ENCODE data around the gene CDC42. TPM values are rescaled to one million over a fixed set of nuclear protein-coding genes. Genes with fewer than 3 reads are reported as not detected.

The CDC42 gene
- total RNA-seq, 5 donors from 2014 or later (not counting 1 experiment from before 2014, with no cell fraction given), result 181 to 348 (median 192) TPM

DNA sequence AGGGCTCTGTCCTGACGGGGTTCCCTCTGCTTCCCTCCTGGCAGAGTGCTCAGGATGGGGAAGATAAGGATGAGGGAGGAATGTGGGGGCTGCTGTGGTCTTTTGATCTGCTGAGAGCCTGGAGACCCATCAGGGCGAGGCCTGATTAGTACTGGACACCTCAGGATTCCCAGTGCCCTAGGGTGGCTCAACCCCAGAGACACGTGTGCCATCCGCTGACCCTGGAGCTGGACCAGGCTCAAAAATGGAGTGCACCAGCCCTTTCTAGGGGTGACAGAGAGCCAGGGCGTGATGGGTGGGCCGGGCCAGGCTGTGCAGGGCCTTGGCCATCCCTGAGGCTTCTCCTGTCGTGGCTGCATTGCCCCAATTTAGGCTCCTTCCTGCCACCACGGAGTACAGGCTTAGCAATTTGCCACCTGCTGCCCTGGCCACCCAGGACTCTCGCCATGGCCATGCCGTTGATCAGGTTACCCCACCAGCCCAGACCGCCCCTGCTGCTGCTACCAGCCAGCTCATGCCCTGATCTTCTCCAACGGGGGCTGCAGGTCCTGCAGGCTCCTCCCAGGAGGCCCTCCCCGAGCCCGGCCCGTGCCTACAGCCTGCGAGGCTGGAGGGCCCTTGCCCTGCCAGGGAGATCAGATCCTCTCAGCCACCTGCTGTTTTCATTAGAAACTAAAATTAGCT, 80.9 kb downstream of the CDC42 start:
- peaks cover 0 to 2% of the 10 kb centered on the region in 2 donors for H3K36me3 ChIP-seq (ENCODE audit: control insufficient read depth in 2 of 2, extremely low read depth in 1 of 2, insufficient read depth in 1 of 2, low read length in 1 of 2)
- no peaks in the 10 kb centered on the region for H3K9me3 Mint-ChIP-seq
- ATAC-seq (replicated peaks in 1 of 4), result no peak

DNA sequence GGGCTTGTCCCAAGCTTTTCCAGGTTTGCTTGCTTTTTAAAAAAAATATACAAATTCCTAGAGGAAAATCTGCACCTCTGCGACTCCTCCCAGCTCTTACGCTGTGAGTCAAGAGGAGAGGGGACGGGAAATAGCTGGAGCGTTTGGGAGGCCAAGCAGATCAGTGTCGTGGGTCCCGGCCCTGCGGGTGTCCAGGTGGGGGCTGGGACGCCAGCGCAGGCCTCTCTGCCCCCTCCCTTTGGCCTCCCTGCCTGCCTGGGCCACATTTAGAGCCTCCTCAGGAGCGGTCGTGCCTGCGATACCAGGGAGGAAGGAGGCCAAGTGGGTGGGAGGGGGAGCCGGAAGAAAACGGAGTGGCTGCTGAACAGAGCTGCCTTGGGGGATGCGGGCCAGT, 81.4 kb downstream of the CDC42 start:
- Histone ChIP-seq H3K27ac (ENCODE audit: low read length) (no peak overlapping the region), H3K4me1 (ENCODE audit: control insufficient read depth in 1 of 2, extremely low read depth in 1 of 2, insufficient read depth in 2 of 2, low read length in 2 of 2) (peaks cover 0 to 4% of the 10 kb centered on the region in 2 experiments), H3K4me3 (ENCODE audit: control insufficient read depth in 1 of 2, extremely low read depth in 1 of 2, low read length in 1 of 2) (no peak overlapping the region), H3K27me3 (replicated peaks in 1 of 2; ENCODE audit: control insufficient read depth in 2 of 2, extremely low read depth in 1 of 2, insufficient read depth in 2 of 2, low read length in 1 of 2) (peaks cover 0 to 50% of the 10 kb centered on the region in 2 experiments), H3K36me3 (ENCODE audit: control insufficient read depth in 2 of 2, extremely low read depth in 1 of 2, insufficient read depth in 1 of 2, low read length in 1 of 2) (peaks cover 0 to 2% of the 10 kb centered on the region in 2 donors), H3K9me3 (no peaks in the 10 kb centered on the region)
- Mint-ChIP-seq H3K9me3 (no peaks in the 10 kb centered on the region), H3K4me1 (no peaks in the 10 kb centered on the region), H3K4me3 (no peak overlapping the region), H3K27me3 (peaks cover 0 to 2% of the 10 kb centered on the region in 2 donors), H3K36me3 (no peaks in the 10 kb centered on the region), H3K27ac (no peak overlapping the region)
- POLR2A ChIA-PET, result no interaction called here
- CTCF ChIA-PET, result no interaction called here
- ATAC-seq (replicated peaks in 1 of 4) (no peak), DNase-seq (no peak)
- 71% methylated on average over 4 of the region's 15 CpGs for WGBS (ENCODE audit: insufficient coverage)

More for the DNA sequence above, 80.9 kb downstream of the CDC42 start:
- POLR2A ChIA-PET, result no interaction called here
- no peak overlapping the region for H3K4me3 ChIP-seq (ENCODE audit: control insufficient read depth in 1 of 2, extremely low read depth in 1 of 2, low read length in 1 of 2)
- Mint-ChIP-seq H3K27ac (no peak overlapping the region), H3K27me3 (peaks cover 0 to 2% of the 10 kb centered on the region in 2 donors), H3K36me3 (no peaks in the 10 kb centered on the region), H3K4me1 (no peaks in the 10 kb centered on the region), H3K4me3 (no peak overlapping the region)
- no peak for DNase-seq
- H3K27ac ChIP-seq (ENCODE audit: low read length), result no peak overlapping the region
- no peaks in the 10 kb centered on the region for H3K9me3 ChIP-seq
- peaks cover 0 to 4% of the 10 kb centered on the region in 2 experiments for H3K4me1 ChIP-seq (ENCODE audit: control insufficient read depth in 1 of 2, extremely low read depth in 1 of 2, insufficient read depth in 2 of 2, low read length in 2 of 2)
- 78% methylated on average over 15 of the region's 16 CpGs for WGBS (ENCODE audit: insufficient coverage)
- peaks cover 0 to 46% of the 10 kb centered on the region in 2 experiments for H3K27me3 ChIP-seq (replicated peaks in 1 of 2; ENCODE audit: control insufficient read depth in 2 of 2, extremely low read depth in 1 of 2, insufficient read depth in 2 of 2, low read length in 1 of 2)
- CTCF ChIA-PET, result no interaction called here

DNA sequence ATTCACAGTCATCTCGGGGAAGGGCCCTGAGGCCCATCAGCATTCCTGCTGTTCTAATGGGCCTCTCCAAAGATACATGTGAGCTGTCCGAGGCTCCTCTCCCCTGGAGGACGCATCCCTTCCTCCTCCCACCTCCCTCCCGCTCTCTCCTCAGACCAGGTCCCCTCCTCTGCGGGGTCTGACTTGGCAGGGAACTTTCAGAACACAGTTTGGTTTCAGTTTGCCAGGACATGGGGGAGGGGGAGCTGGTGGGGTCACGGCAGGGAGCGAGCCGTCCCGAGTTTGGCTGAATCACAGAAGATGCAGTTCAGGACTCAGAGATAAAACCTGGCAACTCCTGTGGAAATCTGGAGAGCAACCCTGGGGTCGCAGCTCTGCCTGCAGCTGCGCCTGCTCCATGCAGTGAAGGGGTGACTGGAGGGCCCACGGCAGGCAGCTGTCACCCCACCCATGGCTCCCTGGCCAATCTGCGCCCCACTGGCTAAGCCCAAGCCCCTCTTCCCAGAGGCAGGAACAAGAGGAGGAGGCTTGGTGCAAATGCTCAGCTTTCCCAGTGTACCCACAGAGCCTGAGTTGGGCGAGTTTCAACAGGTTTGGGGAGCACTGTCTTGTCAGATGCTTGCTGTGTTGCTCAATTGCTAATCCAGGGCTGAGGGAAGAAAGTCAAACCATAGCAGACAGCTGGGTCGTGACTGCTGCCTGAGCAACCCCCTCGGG, 84.7 kb downstream of the CDC42 start:
- Histone ChIP-seq H3K27me3 (replicated peaks in 1 of 2; ENCODE audit: control insufficient read depth in 2 of 2, extremely low read depth in 1 of 2, insufficient read depth in 2 of 2, low read length in 1 of 2) (peaks cover 11 to 77% of the 10 kb centered on the region in 2 experiments), H3K9me3 (no peaks in the 10 kb centered on the region), H3K4me1 (ENCODE audit: control insufficient read depth in 1 of 2, extremely low read depth in 1 of 2, insufficient read depth in 2 of 2, low read length in 2 of 2) (peaks cover 0 to 6% of the 10 kb centered on the region in 2 experiments), H3K36me3 (ENCODE audit: control insufficient read depth in 2 of 2, extremely low read depth in 1 of 2, insufficient read depth in 1 of 2, low read length in 1 of 2) (no peaks in the 10 kb centered on the region), H3K4me3 (ENCODE audit: control insufficient read depth in 1 of 2, extremely low read depth in 1 of 2, low read length in 1 of 2) (no peak overlapping the region), H3K27ac (ENCODE audit: low read length) (no peak overlapping the region)
- Mint-ChIP-seq H3K36me3 (no peaks in the 10 kb centered on the region), H3K4me1 (peaks cover 0 to 2% (median 2%) of the 10 kb centered on the region in 3 donors), H3K9me3 (no peaks in the 10 kb centered on the region), H3K27ac (no peak overlapping the region), H3K4me3 (no peak overlapping the region), H3K27me3 (peaks cover 9 to 24% of the 10 kb centered on the region in 2 donors)
- ChIA-PET POLR2A (no interaction called here), CTCF (no interaction called here)
- DNase-seq (no peak), ATAC-seq (replicated peaks in 1 of 4) (no peak)
- WGBS (ENCODE audit: insufficient coverage), result 83% methylated on average over 11 of the region's 16 CpGs

DNA sequence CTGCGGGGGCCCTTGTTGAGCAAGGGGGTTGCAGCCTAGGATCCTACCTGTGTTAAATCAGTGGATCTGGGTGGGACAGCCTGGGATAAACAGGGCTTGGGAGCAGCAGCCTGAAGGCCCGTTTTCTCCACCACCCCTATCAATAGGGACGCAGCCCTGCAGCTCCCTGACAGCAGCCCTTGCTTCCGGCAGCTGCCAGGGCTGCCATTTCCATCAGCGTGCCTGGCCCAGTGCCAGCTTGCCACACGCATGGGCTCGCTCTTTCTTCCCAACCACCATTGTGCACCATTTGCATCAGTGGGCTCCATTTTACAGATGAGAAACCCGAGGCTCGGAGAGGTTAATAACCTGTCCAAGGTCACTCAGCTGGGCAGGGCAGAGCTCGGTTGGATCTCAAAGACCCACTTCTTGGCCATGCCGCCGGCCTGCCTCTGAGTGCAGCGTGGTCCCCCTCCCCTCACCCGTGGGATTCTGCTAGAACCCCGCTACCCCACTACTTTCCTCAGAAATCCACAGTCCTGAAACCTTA, 86.6 kb downstream of the CDC42 start:
- Histone ChIP-seq H3K9me3 (no peaks in the 10 kb centered on the region), H3K4me1 (ENCODE audit: control insufficient read depth in 1 of 2, extremely low read depth in 1 of 2, insufficient read depth in 2 of 2, low read length in 2 of 2) (peaks cover 0 to 15% of the 10 kb centered on the region in 2 experiments), H3K27ac (ENCODE audit: low read length) (no peak overlapping the region), H3K4me3 (ENCODE audit: control insufficient read depth in 1 of 2, extremely low read depth in 1 of 2, low read length in 1 of 2) (no peak overlapping the region), H3K27me3 (replicated peaks in 1 of 2; ENCODE audit: control insufficient read depth in 2 of 2, extremely low read depth in 1 of 2, insufficient read depth in 2 of 2, low read length in 1 of 2) (peaks cover 14 to 67% of the 10 kb centered on the region in 2 experiments), H3K36me3 (ENCODE audit: control insufficient read depth in 2 of 2, extremely low read depth in 1 of 2, insufficient read depth in 1 of 2, low read length in 1 of 2) (no peaks in the 10 kb centered on the region)
- Mint-ChIP-seq H3K9me3 (no peaks in the 10 kb centered on the region), H3K36me3 (no peaks in the 10 kb centered on the region), H3K27me3 (peaks cover 15 to 30% of the 10 kb centered on the region in 2 donors), H3K4me3 (no peak overlapping the region), H3K27ac (no peak overlapping the region), H3K4me1 (peaks cover 7 to 8% (median 8%) of the 10 kb centered on the region in 3 donors)
- DNase-seq (no peak), ATAC-seq (replicated peaks in 1 of 4) (no peak)
- ChIA-PET POLR2A (no interaction called here), CTCF (interaction anchor here in 1 of 2 donors (0.6 kb wide), 2 partner anchors 13 to 277 kb away, joined by 4 to 13 read pairs; no protein-coding TSS in a partner anchor)
- 77% methylated on average over 14 of the region's 15 CpGs for WGBS (ENCODE audit: insufficient coverage)

DNA sequence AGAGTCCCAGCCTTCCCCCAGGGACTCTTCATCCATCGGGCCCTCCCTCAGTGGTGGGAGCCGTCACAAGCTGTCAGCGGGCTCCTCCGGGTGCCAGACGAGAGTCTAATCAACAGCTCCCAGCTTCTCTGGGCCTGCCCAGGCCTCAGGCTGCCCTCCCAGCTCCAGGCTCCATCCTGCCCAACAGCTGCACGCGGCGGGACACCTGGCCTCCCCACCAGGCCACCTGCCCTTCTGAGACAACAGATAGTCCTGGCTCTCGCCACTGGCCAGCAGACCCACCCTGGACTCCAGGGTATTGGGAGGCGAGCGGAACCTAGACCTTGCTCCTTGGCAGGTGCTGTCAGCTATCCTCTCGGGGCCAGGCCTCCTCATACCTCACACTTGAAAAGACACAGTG, 87.3 kb downstream of the CDC42 start:
- Mint-ChIP-seq H3K9me3 (no peaks in the 10 kb centered on the region), H3K4me3 (no peak overlapping the region), H3K27me3 (peaks cover 22 to 37% of the 10 kb centered on the region in 2 donors), H3K4me1 (peaks cover 8 to 11% (median 9%) of the 10 kb centered on the region in 3 donors), H3K36me3 (no peaks in the 10 kb centered on the region), H3K27ac (no peak overlapping the region)
- POLR2A ChIA-PET, result interaction anchor here in 1 of 2 donors (0.6 kb wide), 1 partner anchor 387 kb away, joined by 3 read pairs; no protein-coding TSS in a partner anchor
- no peak for DNase-seq
- H3K36me3 ChIP-seq (ENCODE audit: control insufficient read depth in 2 of 2, extremely low read depth in 1 of 2, insufficient read depth in 1 of 2, low read length in 1 of 2), result no peaks in the 10 kb centered on the region
- no peaks in the 10 kb centered on the region for H3K9me3 ChIP-seq
- CTCF ChIA-PET, result interaction anchor here in 1 of 2 donors (0.6 kb wide), 2 partner anchors 12 to 276 kb away, joined by 4 to 13 read pairs; no protein-coding TSS in a partner anchor
- H3K4me3 ChIP-seq (ENCODE audit: control insufficient read depth in 1 of 2, extremely low read depth in 1 of 2, low read length in 1 of 2), result no peak overlapping the region
- peaks cover 0 to 15% of the 10 kb centered on the region in 2 experiments for H3K4me1 ChIP-seq (ENCODE audit: control insufficient read depth in 1 of 2, extremely low read depth in 1 of 2, insufficient read depth in 2 of 2, low read length in 2 of 2)
- no peak overlapping the region for H3K27ac ChIP-seq (ENCODE audit: low read length)
- WGBS (ENCODE audit: insufficient coverage), result 86% methylated on average over 12 of the region's 12 CpGs
- peaks cover 18 to 72% of the 10 kb centered on the region in 2 experiments for H3K27me3 ChIP-seq (replicated peaks in 1 of 2; ENCODE audit: control insufficient read depth in 2 of 2, extremely low read depth in 1 of 2, insufficient read depth in 2 of 2, low read length in 1 of 2)
- ATAC-seq (replicated peaks in 1 of 4), result no peak

Data from T-cell (primary cell).